Measurements from ENCODE around the gene PLSCR5. TPM values are rescaled to one million over a fixed set of nuclear protein-coding genes. Genes with fewer than 3 reads are reported as not detected.
A peak's percentile ranks its signal among the peaks of the same experiment; 100 is the strongest.

The PLSCR5 gene
- total RNA-seq, 1 donor from 2014 or later, result not detected

- no peaks in the 10 kb centered on the region for H3K9me3 ChIP-seq (replicated peaks)
- intact Hi-C loops (cut with micrococcal nuclease), result no loop called here
- H3K27me3 ChIP-seq (ENCODE audit: low read depth), result no peaks in the 10 kb centered on the region
- no peak overlapping the region for H3K4me3 ChIP-seq
- no peak overlapping the region for H3K27ac ChIP-seq (replicated peaks)
- no peaks in the 10 kb centered on the region for H3K36me3 ChIP-seq
- no peak for TF ChIP-seq CTCF (IDR thresholded peaks at IDR 0.05; ENCODE audit: borderline replicate concordance)
- no peaks in the 10 kb centered on the region for H3K4me1 ChIP-seq
- DNase-seq, result no peak
Observed at GRCh38 chr3:146640361-146640760, 35.2 kb upstream of the PLSCR5 start.

GRCh38 chr3:146638718-146639117 is 33.6 kb upstream of the PLSCR5 start:
- Histone ChIP-seq H3K36me3 (no peaks in the 10 kb centered on the region), H3K4me1 (no peaks in the 10 kb centered on the region), H3K27me3 (ENCODE audit: low read depth) (no peaks in the 10 kb centered on the region), H3K9me3 (replicated peaks) (no peaks in the 10 kb centered on the region), H3K27ac (replicated peaks) (no peak overlapping the region), H3K4me3 (no peak overlapping the region)
- DNase-seq, result no peak
- intact Hi-C loops (cut with micrococcal nuclease), result no loop called here
- peak; percentile 30 for TF ChIP-seq CTCF (IDR thresholded peaks at IDR 0.05; ENCODE audit: borderline replicate concordance)

GRCh38 chr3:146637871-146638270 is 32.7 kb upstream of the PLSCR5 start:
- Histone ChIP-seq H3K4me3 (no peak overlapping the region), H3K4me1 (no peaks in the 10 kb centered on the region), H3K9me3 (replicated peaks) (no peaks in the 10 kb centered on the region)

GRCh38 chr3:146636881-146637280 is 31.7 kb upstream of the PLSCR5 start:
- no peak for DNase-seq
- H3K27ac ChIP-seq (replicated peaks), result no peak overlapping the region
- H3K4me3 ChIP-seq, result no peak overlapping the region
- no peaks in the 10 kb centered on the region for H3K27me3 ChIP-seq (ENCODE audit: low read depth)
- no peak for TF ChIP-seq CTCF (IDR thresholded peaks at IDR 0.05; ENCODE audit: borderline replicate concordance)
- intact Hi-C loops (cut with micrococcal nuclease), result no loop called here
- no peaks in the 10 kb centered on the region for H3K4me1 ChIP-seq
- H3K9me3 ChIP-seq (replicated peaks), result no peaks in the 10 kb centered on the region
- H3K36me3 ChIP-seq, result no peaks in the 10 kb centered on the region

More at GRCh38 chr3:146637871-146638270, 32.7 kb upstream of the PLSCR5 start:
- no peak for TF ChIP-seq CTCF (IDR thresholded peaks at IDR 0.05; ENCODE audit: borderline replicate concordance)
- Histone ChIP-seq H3K27me3 (ENCODE audit: low read depth) (no peaks in the 10 kb centered on the region), H3K36me3 (no peaks in the 10 kb centered on the region), H3K27ac (replicated peaks) (no peak overlapping the region)
- no peak for DNase-seq
- intact Hi-C loops (cut with micrococcal nuclease), result no loop called here

GRCh38 chr3:146634346-146634745 is 29.2 kb upstream of the PLSCR5 start:
- no peaks in the 10 kb centered on the region for H3K36me3 ChIP-seq
- no peak overlapping the region for H3K27ac ChIP-seq (replicated peaks)
- no peak for DNase-seq
- H3K9me3 ChIP-seq (replicated peaks), result no peaks in the 10 kb centered on the region
- no peak overlapping the region for H3K4me3 ChIP-seq
- intact Hi-C loops (cut with micrococcal nuclease), result no loop called here
- no peak for TF ChIP-seq CTCF (IDR thresholded peaks at IDR 0.05; ENCODE audit: borderline replicate concordance)
- H3K4me1 ChIP-seq, result no peaks in the 10 kb centered on the region
- no peaks in the 10 kb centered on the region for H3K27me3 ChIP-seq (ENCODE audit: low read depth)

GRCh38 chr3:146628671-146629070 is 23.5 kb upstream of the PLSCR5 start:
- TF ChIP-seq CTCF (IDR thresholded peaks at IDR 0.05; ENCODE audit: borderline replicate concordance), result no peak

More at GRCh38 chr3:146628671-146629070, 23.5 kb upstream of the PLSCR5 start:
- DNase-seq, result no peak
- no peak overlapping the region for H3K4me3 ChIP-seq
- H3K27me3 ChIP-seq (ENCODE audit: low read depth), result no peaks in the 10 kb centered on the region
- no peaks in the 10 kb centered on the region for H3K9me3 ChIP-seq (replicated peaks)
- H3K4me1 ChIP-seq, result no peaks in the 10 kb centered on the region
- intact Hi-C loops (cut with micrococcal nuclease), result no loop called here
- no peak overlapping the region for H3K27ac ChIP-seq (replicated peaks)
- no peaks in the 10 kb centered on the region for H3K36me3 ChIP-seq

All from left ventricle myocardium inferior (tissue), 1 donor.